ENCODE measurements around the gene CDK14.

CDK14 gene

GRCh38 chr7:90597563-90598253, 1.6 kb downstream of the CDK14 start:
- DNase-seq (ENCODE audit: low read depth), result no peak

- no peak for DNase-seq (ENCODE audit: low read depth)
Measured at GRCh38 chr7:90599038-90599437, 2.9 kb downstream of the CDK14 start.

- DNase-seq (ENCODE audit: low read depth), result no peak
Measured at GRCh38 chr7:90599892-90600555, 3.9 kb downstream of the CDK14 start.

GRCh38 chr7:90602303-90602702, 6.2 kb downstream of the CDK14 start:
- DNase-seq (ENCODE audit: low read depth), result no peak

- DNase-seq (ENCODE audit: low read depth), result no peak
Measured at GRCh38 chr7:90603346-90603745, 7.2 kb downstream of the CDK14 start.

- no peak for DNase-seq (ENCODE audit: low read depth)
Measured at GRCh38 chr7:90604383-90604782, 8.3 kb downstream of the CDK14 start.

GRCh38 chr7:90605055-90605454, 8.9 kb downstream of the CDK14 start:
- DNase-seq (ENCODE audit: low read depth), result no peak

- no peak for DNase-seq (ENCODE audit: low read depth)
Measured at GRCh38 chr7:90607196-90607595, 11.1 kb downstream of the CDK14 start.

- no peak for DNase-seq (ENCODE audit: low read depth)
Measured at GRCh38 chr7:90610105-90610504, 14.0 kb downstream of the CDK14 start.

GRCh38 chr7:90611115-90611514, 15.0 kb downstream of the CDK14 start:
- no peak for DNase-seq (ENCODE audit: low read depth)

- no peak for DNase-seq (ENCODE audit: low read depth)
Measured at GRCh38 chr7:90613088-90613498, 17.0 kb downstream of the CDK14 start.

- no peak for DNase-seq (ENCODE audit: low read depth)
Measured at GRCh38 chr7:90617442-90617841, 21.3 kb downstream of the CDK14 start.

GRCh38 chr7:90618876-90619275, 22.8 kb downstream of the CDK14 start:
- no peak for DNase-seq (ENCODE audit: low read depth)

GRCh38 chr7:90621125-90621746, 25.1 kb downstream of the CDK14 start:
- DNase-seq (ENCODE audit: low read depth), result no peak

- DNase-seq (ENCODE audit: low read depth), result no peak
Measured at GRCh38 chr7:90621747-90622140, 25.6 kb downstream of the CDK14 start.

- no peak for DNase-seq (ENCODE audit: low read depth)
Measured at GRCh38 chr7:90622670-90623069, 26.5 kb downstream of the CDK14 start.

GRCh38 chr7:90624225-90624911, 28.2 kb downstream of the CDK14 start:
- no peak for DNase-seq (ENCODE audit: low read depth)

- DNase-seq (ENCODE audit: low read depth), result no peak
Measured at GRCh38 chr7:90625051-90625450, 28.9 kb downstream of the CDK14 start.

GRCh38 chr7:90625562-90625961, 29.4 kb downstream of the CDK14 start:
- DNase-seq (ENCODE audit: low read depth), result no peak

GRCh38 chr7:90626013-90626412, 29.9 kb downstream of the CDK14 start:
- DNase-seq (ENCODE audit: low read depth), result no peak

- DNase-seq (ENCODE audit: low read depth), result no peak
Measured at GRCh38 chr7:90629297-90629918, 33.3 kb downstream of the CDK14 start.

- no peak for DNase-seq (ENCODE audit: low read depth)
Measured at GRCh38 chr7:90631502-90631901, 35.4 kb downstream of the CDK14 start.

All from activated T-helper 9 cell treated with anti-CD3 and anti-CD28 coated beads, Interleukin-2, amount 50 U/mL, for 16 hours (primary cell).